ACC112 (cell line): ENCODE results near the gene IQUB.
"Not testable (repeated sequence)": the region's sequence is repeated elsewhere in the genome, so short reads cannot be mapped to it uniquely, and the experiment has no call there.

Experiments
- H2AFZ ChIP-seq: fragments of 200-600 bp; sonication (generic); one replicate; pipeline ENCODE4 v1.6.0; 2017; ENCODE audit warnings: antibody characterized with exemption, low read length; ENCODE audit not compliant: unreplicated experiment
- H3K27ac ChIP-seq: fragments of 200-600 bp; sonication (generic); 2 replicates; pipeline ENCODE4 v1.5.1; 2014; ENCODE audit warnings: low read depth, mild to moderate bottlenecking, antibody characterized with exemption, low read length, moderate library complexity
- H3K27me3 ChIP-seq: fragments of 200-600 bp; sonication (generic); 2 replicates; pipeline ENCODE4 v1.6.1; 2014; ENCODE audit warnings: mild to moderate bottlenecking, antibody characterized with exemption, low read length, moderate library complexity, mixed read lengths; ENCODE audit not compliant: insufficient read depth
- H3K36me3 ChIP-seq: fragments of 200-600 bp; sonication (generic); 2 replicates; pipeline ENCODE4 v1.6.1; 2016; ENCODE audit warnings: mild to moderate bottlenecking, antibody characterized with exemption, low read length, moderate library complexity, mixed read lengths; ENCODE audit not compliant: insufficient read depth
- H3K4me1 ChIP-seq: fragments of 200-600 bp; sonication (generic); one replicate; pipeline ENCODE4 v1.6.1; 2016; ENCODE audit warnings: low read length, mixed read lengths; ENCODE audit not compliant: insufficient read depth, unreplicated experiment, control insufficient read depth
- H3K4me3 ChIP-seq: fragments of 200-600 bp; sonication (generic); 2 replicates; pipeline ENCODE4 v1.5.1; 2014; ENCODE audit warnings: mild to moderate bottlenecking, low read depth, low read length
- H3K79me2 ChIP-seq: fragments of 200-600 bp; sonication (generic); one replicate; pipeline ENCODE4 v1.6.0; 2016; ENCODE audit warnings: low read length; ENCODE audit not compliant: control insufficient read depth, unreplicated experiment, insufficient read depth

The IQUB gene

GRCh38 chr7:123494193-123494796 is 40.1 kb downstream of the IQUB start:
- Histone ChIP-seq H3K4me1 (no peaks in the 10 kb centered on the region), H3K27ac (no peak overlapping the region), H3K4me3 (no peak overlapping the region), H3K79me2 (no peaks in the 10 kb centered on the region), H2AFZ (no peak overlapping the region), H3K27me3 (no peaks in the 10 kb centered on the region), H3K36me3 (no peaks in the 10 kb centered on the region)

- no peaks in the 10 kb centered on the region for H3K79me2 ChIP-seq
- no peaks in the 10 kb centered on the region for H3K36me3 ChIP-seq
- H2AFZ ChIP-seq = peak overlapping the region; percentile 12
- no peak overlapping the region for H3K4me3 ChIP-seq
- no peaks in the 10 kb centered on the region for H3K27me3 ChIP-seq
- no peaks in the 10 kb centered on the region for H3K4me1 ChIP-seq
- no peak overlapping the region for H3K27ac ChIP-seq
Measured at GRCh38 chr7:123492485-123492884, 41.9 kb downstream of the IQUB start.

- no peaks in the 10 kb centered on the region for H3K36me3 ChIP-seq
Measured at GRCh38 chr7:123485721-123486120, 48.7 kb downstream of the IQUB start.

GRCh38 chr7:123485187-123485586 is 49.2 kb downstream of the IQUB start:
- Histone ChIP-seq H2AFZ (no peak overlapping the region), H3K4me3 (no peak overlapping the region), H3K36me3 (no peaks in the 10 kb centered on the region), H3K27me3 (no peaks in the 10 kb centered on the region), H3K27ac (no peak overlapping the region), H3K79me2 (no peaks in the 10 kb centered on the region), H3K4me1 (no peaks in the 10 kb centered on the region)

More at GRCh38 chr7:123485721-123486120, 48.7 kb downstream of the IQUB start:
- Histone ChIP-seq H3K79me2 (no peaks in the 10 kb centered on the region), H3K27me3 (no peaks in the 10 kb centered on the region), H3K27ac (no peak overlapping the region), H2AFZ (no peak overlapping the region), H3K4me1 (no peaks in the 10 kb centered on the region), H3K4me3 (no peak overlapping the region)

GRCh38 chr7:123484199-123484598 is 50.2 kb downstream of the IQUB start:
- Histone ChIP-seq H2AFZ (no peak overlapping the region), H3K27ac (no peak overlapping the region), H3K27me3 (no peaks in the 10 kb centered on the region), H3K4me1 (no peaks in the 10 kb centered on the region), H3K36me3 (no peaks in the 10 kb centered on the region), H3K4me3 (no peak overlapping the region), H3K79me2 (no peaks in the 10 kb centered on the region)

- H3K27me3 ChIP-seq = no peaks in the 10 kb centered on the region
- no peak overlapping the region for H3K27ac ChIP-seq
- peak overlapping the region; percentile 36 for H2AFZ ChIP-seq
- no peaks in the 10 kb centered on the region for H3K4me1 ChIP-seq
- no peaks in the 10 kb centered on the region for H3K36me3 ChIP-seq
- no peak overlapping the region for H3K4me3 ChIP-seq
- H3K79me2 ChIP-seq = no peaks in the 10 kb centered on the region
Measured at GRCh38 chr7:123480107-123480506, 54.3 kb downstream of the IQUB start.

GRCh38 chr7:123478056-123478455 is 56.3 kb downstream of the IQUB start:
- H3K27ac ChIP-seq, H3K36me3 ChIP-seq, H2AFZ ChIP-seq, H3K27me3 ChIP-seq, H3K4me1 ChIP-seq, H3K79me2 ChIP-seq, H3K4me3 ChIP-seq: not testable (repeated sequence)

GRCh38 chr7:123472750-123473445 is 61.5 kb downstream of the IQUB start:
- Histone ChIP-seq H3K79me2 (no peaks in the 10 kb centered on the region), H3K4me1 (peaks cover 5% of the 10 kb centered on the region), H3K4me3 (no peak overlapping the region), H3K27ac (no peak overlapping the region), H3K27me3 (no peaks in the 10 kb centered on the region), H2AFZ (peak overlapping the region; percentile 73), H3K36me3 (no peaks in the 10 kb centered on the region)

GRCh38 chr7:123472327-123472726 is 62.1 kb downstream of the IQUB start:
- Histone ChIP-seq H3K4me3 (no peak overlapping the region), H3K27me3 (no peaks in the 10 kb centered on the region), H3K79me2 (no peaks in the 10 kb centered on the region), H3K27ac (no peak overlapping the region), H2AFZ (peak overlapping the region; percentile 73), H3K36me3 (no peaks in the 10 kb centered on the region), H3K4me1 (peaks cover 5% of the 10 kb centered on the region)

GRCh38 chr7:123468303-123468702 is 66.1 kb downstream of the IQUB start:
- H3K79me2 ChIP-seq = no peaks in the 10 kb centered on the region
- H2AFZ ChIP-seq = peak overlapping the region; percentile 50
- no peaks in the 10 kb centered on the region for H3K36me3 ChIP-seq
- no peaks in the 10 kb centered on the region for H3K4me1 ChIP-seq
- H3K27ac ChIP-seq = no peak overlapping the region
- no peaks in the 10 kb centered on the region for H3K27me3 ChIP-seq
- H3K4me3 ChIP-seq = no peak overlapping the region

GRCh38 chr7:123463890-123464289 is 70.5 kb downstream of the IQUB start:
- H3K79me2 ChIP-seq = no peaks in the 10 kb centered on the region
- H3K4me1 ChIP-seq = peaks cover 8% of the 10 kb centered on the region
- no peaks in the 10 kb centered on the region for H3K27me3 ChIP-seq
- no peaks in the 10 kb centered on the region for H3K36me3 ChIP-seq
- no peak overlapping the region for H3K4me3 ChIP-seq
- no peak overlapping the region for H3K27ac ChIP-seq
- H2AFZ ChIP-seq = no peak overlapping the region
